Liver (tissue), 3 donors: ENCODE measurements around the gene GNAT2.

Experiments used
- CTCF ChIP-seq: fragments of 150-350 bp; IDR thresholded peaks from 2 replicates; pipeline ENCODE4 v1.5.1; 2017; ENCODE audit warnings: improper control_type of control experiment, low read depth, low read length; ENCODE audit not compliant: missing input control
- JUND ChIP-seq, 2 donors: IDR thresholded peaks; 2 replicates each; pipeline ENCODE4 v1.6.1; 2016; ENCODE audit warnings: antibody characterized with exemption in 2 of 2
- SP1 ChIP-seq: IDR thresholded peaks from 2 replicates; pipeline ENCODE4 v1.6.1; 2018; ENCODE audit warnings: antibody characterized with exemption, mild to moderate bottlenecking
- TAF1 ChIP-seq: conservative IDR thresholded peaks from 2 replicates; pipeline ENCODE4 v1.6.1; 2016; ENCODE audit warnings: antibody characterized with exemption, mild to moderate bottlenecking
- TF ChIP-seq, protein P1 (sequence below): IDR thresholded peaks from 2 replicates; pipeline ENCODE4 v1.6.1; 2016; ENCODE audit warnings: antibody characterized with exemption
- TF ChIP-seq, protein P2 (sequence below): IDR thresholded peaks from 2 replicates; pipeline ENCODE4 v1.6.1; 2016; ENCODE audit warnings: antibody characterized with exemption, mild to moderate bottlenecking
- donor health status: healthy.
- donor health status: healthy.

GRCh38 chr1:109627692-109628399 is 8.4 kb upstream of the GNAT2 start:
- TF ChIP-seq CTCF (no peak), TAF1 (no peak), SP1 (no peak), JUND (IDR thresholded peaks at IDR 0.05) (no peak)
- TF ChIP-seq, protein P1, sequence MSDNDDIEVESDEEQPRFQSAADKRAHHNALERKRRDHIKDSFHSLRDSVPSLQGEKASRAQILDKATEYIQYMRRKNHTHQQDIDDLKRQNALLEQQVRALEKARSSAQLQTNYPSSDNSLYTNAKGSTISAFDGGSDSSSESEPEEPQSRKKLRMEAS, result no peak
- TF ChIP-seq, protein P2, sequence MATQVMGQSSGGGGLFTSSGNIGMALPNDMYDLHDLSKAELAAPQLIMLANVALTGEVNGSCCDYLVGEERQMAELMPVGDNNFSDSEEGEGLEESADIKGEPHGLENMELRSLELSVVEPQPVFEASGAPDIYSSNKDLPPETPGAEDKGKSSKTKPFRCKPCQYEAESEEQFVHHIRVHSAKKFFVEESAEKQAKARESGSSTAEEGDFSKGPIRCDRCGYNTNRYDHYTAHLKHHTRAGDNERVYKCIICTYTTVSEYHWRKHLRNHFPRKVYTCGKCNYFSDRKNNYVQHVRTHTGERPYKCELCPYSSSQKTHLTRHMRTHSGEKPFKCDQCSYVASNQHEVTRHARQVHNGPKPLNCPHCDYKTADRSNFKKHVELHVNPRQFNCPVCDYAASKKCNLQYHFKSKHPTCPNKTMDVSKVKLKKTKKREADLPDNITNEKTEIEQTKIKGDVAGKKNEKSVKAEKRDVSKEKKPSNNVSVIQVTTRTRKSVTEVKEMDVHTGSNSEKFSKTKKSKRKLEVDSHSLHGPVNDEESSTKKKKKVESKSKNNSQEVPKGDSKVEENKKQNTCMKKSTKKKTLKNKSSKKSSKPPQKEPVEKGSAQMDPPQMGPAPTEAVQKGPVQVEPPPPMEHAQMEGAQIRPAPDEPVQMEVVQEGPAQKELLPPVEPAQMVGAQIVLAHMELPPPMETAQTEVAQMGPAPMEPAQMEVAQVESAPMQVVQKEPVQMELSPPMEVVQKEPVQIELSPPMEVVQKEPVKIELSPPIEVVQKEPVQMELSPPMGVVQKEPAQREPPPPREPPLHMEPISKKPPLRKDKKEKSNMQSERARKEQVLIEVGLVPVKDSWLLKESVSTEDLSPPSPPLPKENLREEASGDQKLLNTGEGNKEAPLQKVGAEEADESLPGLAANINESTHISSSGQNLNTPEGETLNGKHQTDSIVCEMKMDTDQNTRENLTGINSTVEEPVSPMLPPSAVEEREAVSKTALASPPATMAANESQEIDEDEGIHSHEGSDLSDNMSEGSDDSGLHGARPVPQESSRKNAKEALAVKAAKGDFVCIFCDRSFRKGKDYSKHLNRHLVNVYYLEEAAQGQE, result no peak
